Heart left ventricle (tissue), 16 donors: ENCODE results near the gene CYTH1. TPM values are rescaled to one million over a fixed set of nuclear protein-coding genes. Genes with fewer than 3 reads are reported as not detected.

Source experiments
- ATAC-seq, 4 donors: fragments of 200-7000 bp; cut with Tn5 transposase; one replicate each; pipeline ENCODE4 v1.9.1; 2020 to 2022; ENCODE audit warnings: moderate library complexity in 4 of 4, mild to moderate bottlenecking in 3 of 4, moderate number of reproducible peaks in 1 of 4
- DNase-seq, 5 donors: peaks; one replicate each; pipeline ENCODE4 v3.0.0-alpha.2; 2020
- H3K27ac ChIP-seq, 12 donors: fragments of 200-600 bp; sonication (generic) in 4 of 12; one replicate each; pipeline versions ENCODE4 v1.5.0 to v1.8.0; 2016 to 2022; ENCODE audit warnings: mild to moderate bottlenecking in 2 of 12
- H3K27me3 ChIP-seq, 9 donors: fragments of 200-600 bp; sonication (generic) in 2 of 9; one replicate each; pipeline versions ENCODE4 v1.5.1 to v1.8.0; 2016 to 2022; ENCODE audit warnings: mild to moderate bottlenecking in 3 of 9
- H3K36me3 ChIP-seq, 9 donors: fragments of 200-600 bp; sonication (generic) in 2 of 9; one replicate each; pipeline versions ENCODE4 v1.5.0 to v1.8.0; 2018 to 2022; ENCODE audit warnings: mild to moderate bottlenecking in 2 of 9
- H3K4me1 ChIP-seq, 12 donors: fragments of 200-600 bp; sonication (generic) in 4 of 12; one replicate each; pipeline versions ENCODE4 v1.5.0 to v1.8.0; 2016 to 2022; ENCODE audit warnings: mild to moderate bottlenecking in 3 of 12
- H3K4me3 ChIP-seq, 12 donors: fragments of 200-600 bp; sonication (generic) in 4 of 12; one replicate each; pipeline versions ENCODE4 v1.5.0 to v1.8.0; 2017 to 2022; ENCODE audit warnings: mild to moderate bottlenecking in 9 of 12, moderate library complexity in 4 of 12
- H3K9me3 ChIP-seq, 12 donors: fragments of 200-600 bp; sonication (generic) in 4 of 12; one replicate each; pipeline versions ENCODE4 v1.5.0 to v1.8.0; 2016 to 2022; ENCODE audit warnings: mild to moderate bottlenecking in 1 of 12
- POLR2A ChIP-seq, 2 donors: fragments of 450-650 bp; IDR thresholded peaks; one replicate each; pipeline ENCODE4 v1.6.1; 2017; ENCODE audit warnings: antibody characterized with exemption in 2 of 2, mild to moderate bottlenecking in 2 of 2, moderate library complexity in 2 of 2
- WGBS, 4 donors: extraction: QIAGEN DNeasy Blood & Tissue Kit in 2 of 4; methylation state at CpG; one replicate each; pipeline versions ENCODE4 v1.1.5 to v1.1.7; 2013 to 2018; 5-methylcytosine and 5-hydroxymethylcytosine counted together
- intact Hi-C, 10 donors: fragments of 100-400 bp; cut with DNase I; formaldehyde crosslinking; loops; one replicate each; pipeline versions ENCODE4 v1.11.1 to v1.14.2; 2022
- polyA plus RNA-seq, 2 donors: library from polyadenylated mRNA; stranded (reverse); fragments of 200-250 nt; gene quantifications; one replicate each; pipeline ENCODE4 v1.2.3, GENCODE V29; 2013
- total RNA-seq, 9 donors: library from RNA; depleted of rRNA in 2 of 9; stranded (reverse); fragments of >200 nt in 2 of 9; fragmentation: NEBNext Ultra II Directional in 3 of 9; extraction: Animal tissue kit (Norgen Biotek cat#: 25700) in 3 of 9; gene quantifications; one replicate each; pipeline versions ENCODE4 v1.1.0 to v1.2.4, GENCODE V29; 2016 to 2023
- TF ChIP-seq, protein P1 (sequence below), 12 donors: fragments of 200-600 bp; sonication (generic) in 4 of 12; IDR thresholded peaks; one replicate each; pipeline versions ENCODE4 v1.5.0 to v1.8.0; 2018 to 2022; ENCODE audit warnings: antibody characterized with exemption in 12 of 12, mild to moderate bottlenecking in 5 of 12
- donor health status: ischemic (EF 13 %, LVEDD 7.1; RV severe dilation, severe dysfunction).
- donor health status: healthy with polysubstance abuse.
- donor health status: DM: no; HTN: yes; CAD: no.
- donor health status: DM: no; HTN: no; CAD: no.
- donor health status: ischemic (EF 25% LVEDD 6.9; RV normal size, moderate dysfunction).
- donor health status: ischemic (EF 25% LVEDD 5.7; RV mildly dilated, moderate dysfunction).
- donor health status: healthy.
- donor health status: DM: yes; HTN: yes; CAD: no.
- donor health status: ischemic (EF 35%, LVEDD 5.7; RV mildly dilated, moderate dysfunction).
- donor health status: nonischemic (EF 11% LVEDD 7.7; RV severe dilation, severe dysfunction).
- donor health status: DM: yes; HTN: yes; CAD: no.
- donor health status: PGD.
- donor health status: ischemic (EF 29% LVEDD 5.4; RV normal size, mild dysfunction).
- donor health status: nonischemic (EF 23%, LVEDD 6.1; RV moderate dilation, normal function).

The CYTH1 gene
- total and polyA plus RNA-seq, 11 donors: 20.0 to 59.1 (median 30.9) TPM

DNA sequence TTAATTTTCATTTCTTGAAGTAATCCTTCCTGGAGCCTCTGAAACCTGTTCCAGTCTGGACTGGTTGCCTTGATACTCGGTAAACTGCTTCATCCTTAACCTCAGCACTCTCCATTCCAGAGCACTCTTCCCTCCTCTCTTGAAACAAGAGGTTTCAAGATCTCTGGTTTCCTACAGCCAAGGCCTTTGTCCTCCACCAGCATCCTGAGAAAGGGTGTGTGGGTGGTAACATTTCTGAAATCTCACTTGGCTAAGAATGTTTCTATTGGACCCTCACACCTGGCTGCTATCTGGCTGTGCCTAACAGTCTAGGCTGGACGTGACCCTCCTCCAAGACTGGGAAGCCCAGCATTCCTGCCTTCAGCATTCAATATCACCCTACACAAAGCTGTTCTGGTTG, 99.7 kb downstream of the CYTH1 start:
- TF ChIP-seq POLR2A (IDR thresholded peaks at IDR 0.05): no peak
- TF ChIP-seq, protein P1, sequence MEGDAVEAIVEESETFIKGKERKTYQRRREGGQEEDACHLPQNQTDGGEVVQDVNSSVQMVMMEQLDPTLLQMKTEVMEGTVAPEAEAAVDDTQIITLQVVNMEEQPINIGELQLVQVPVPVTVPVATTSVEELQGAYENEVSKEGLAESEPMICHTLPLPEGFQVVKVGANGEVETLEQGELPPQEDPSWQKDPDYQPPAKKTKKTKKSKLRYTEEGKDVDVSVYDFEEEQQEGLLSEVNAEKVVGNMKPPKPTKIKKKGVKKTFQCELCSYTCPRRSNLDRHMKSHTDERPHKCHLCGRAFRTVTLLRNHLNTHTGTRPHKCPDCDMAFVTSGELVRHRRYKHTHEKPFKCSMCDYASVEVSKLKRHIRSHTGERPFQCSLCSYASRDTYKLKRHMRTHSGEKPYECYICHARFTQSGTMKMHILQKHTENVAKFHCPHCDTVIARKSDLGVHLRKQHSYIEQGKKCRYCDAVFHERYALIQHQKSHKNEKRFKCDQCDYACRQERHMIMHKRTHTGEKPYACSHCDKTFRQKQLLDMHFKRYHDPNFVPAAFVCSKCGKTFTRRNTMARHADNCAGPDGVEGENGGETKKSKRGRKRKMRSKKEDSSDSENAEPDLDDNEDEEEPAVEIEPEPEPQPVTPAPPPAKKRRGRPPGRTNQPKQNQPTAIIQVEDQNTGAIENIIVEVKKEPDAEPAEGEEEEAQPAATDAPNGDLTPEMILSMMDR (IDR thresholded peaks at IDR 0.05): no peak
- intact Hi-C loops: no loop called here
- Histone ChIP-seq H3K27me3 (no peaks in the 10 kb centered on the region), H3K4me3 (no peak overlapping the region), H3K4me1 (peaks cover 0 to 10% (median 0%) of the 10 kb centered on the region in 12 donors), H3K9me3 (no peaks in the 10 kb centered on the region), H3K27ac (no peak overlapping the region), H3K36me3 (peaks cover 0 to 93% (median 65%) of the 10 kb centered on the region in 9 donors)
- WGBS, 4 donors: 84 to 93% (median 88%) methylated on average over 2 of the region's 2 CpGs
- no peak for DNase-seq
- no peak for ATAC-seq

DNA sequence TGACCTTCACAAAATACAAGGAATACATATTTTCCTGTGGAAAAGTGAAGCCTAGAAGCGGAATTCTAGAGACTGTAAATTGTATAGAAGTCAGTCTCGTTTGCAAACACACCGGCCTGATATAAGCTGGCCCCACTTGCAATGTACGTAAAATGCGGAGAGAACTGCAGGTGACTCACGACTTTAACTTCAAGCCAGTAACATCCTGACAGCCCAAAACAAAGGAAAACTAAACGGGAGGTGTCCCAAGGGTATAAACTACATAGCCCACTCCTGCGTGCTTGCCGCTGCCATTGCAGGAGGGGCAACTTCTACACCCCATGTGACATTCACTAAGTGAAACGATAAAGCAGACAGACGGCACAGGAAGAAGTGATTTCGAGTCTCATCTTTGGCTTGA, 101.6 kb downstream of the CYTH1 start:
- peak in 1 of 4 donors; percentile 17 for ATAC-seq
- Histone ChIP-seq H3K9me3 (no peaks in the 10 kb centered on the region), H3K4me3 (no peak overlapping the region), H3K27me3 (no peaks in the 10 kb centered on the region), H3K27ac (peak overlapping the region in 2 of 12 donors; percentile 15 to 19), H3K36me3 (peaks cover 0 to 93% (median 71%) of the 10 kb centered on the region in 9 donors), H3K4me1 (peaks cover 0 to 10% (median 0%) of the 10 kb centered on the region in 12 donors)
- intact Hi-C loops: no loop called here
- WGBS, 4 donors: 74 to 81% (median 75%) methylated on average over 12 of the region's 12 CpGs
- no peak for DNase-seq
- TF ChIP-seq, protein P1 (IDR thresholded peaks at IDR 0.05): no peak
- no peak for TF ChIP-seq POLR2A (IDR thresholded peaks at IDR 0.05)

DNA sequence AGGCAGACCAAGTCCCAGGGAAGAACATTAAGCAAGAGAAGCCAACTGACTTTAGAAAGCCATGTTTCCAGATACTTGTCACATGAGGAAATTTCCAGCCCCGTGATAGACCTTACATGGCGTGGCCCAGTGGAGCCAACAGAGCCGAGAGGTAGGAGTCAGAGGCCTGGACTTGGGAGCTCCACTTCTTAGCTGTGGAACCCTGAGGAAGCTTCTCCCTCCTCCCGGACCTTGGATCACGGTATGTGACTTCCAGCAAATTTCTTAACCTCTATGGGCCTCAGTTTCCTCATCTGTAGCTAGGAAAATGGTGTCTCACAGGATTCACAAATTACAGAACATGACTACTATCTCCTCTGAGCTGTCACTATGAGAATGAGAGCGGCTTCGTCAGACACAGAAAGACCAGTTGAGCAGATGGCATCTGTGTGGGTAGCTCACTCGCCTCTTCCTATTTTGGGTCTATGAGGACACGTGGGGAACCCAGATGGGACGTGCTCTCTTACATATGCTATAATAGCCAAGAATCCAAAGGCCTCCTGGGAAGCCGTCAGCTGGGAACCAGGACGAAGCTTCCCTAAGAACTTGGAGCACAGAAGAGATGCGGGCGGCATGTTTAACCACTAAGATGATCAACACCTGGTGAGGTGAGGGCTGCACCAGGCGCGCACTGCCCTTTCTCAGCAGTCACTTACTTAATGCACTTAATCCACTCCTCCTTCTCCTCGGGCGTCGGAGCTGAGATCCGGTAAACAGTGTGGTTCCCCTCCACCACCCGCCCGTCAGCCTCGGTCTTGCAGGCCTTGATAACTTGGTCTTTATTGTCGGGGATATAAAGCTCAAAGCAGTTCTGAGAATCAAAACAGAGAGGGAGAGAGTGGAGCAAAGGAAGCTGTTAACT, 102.3 kb downstream of the CYTH1 start:
- H3K27ac ChIP-seq: no peak overlapping the region
- intact Hi-C loops: no loop called here
- ATAC-seq (no peak), DNase-seq (no peak)
- H3K4me1 ChIP-seq: peaks cover 0 to 10% (median 0%) of the 10 kb centered on the region in 12 donors
- TF ChIP-seq POLR2A (IDR thresholded peaks at IDR 0.05): no peak
- TF ChIP-seq, protein P1 (IDR thresholded peaks at IDR 0.05): no peak
- WGBS, 4 donors: 91 to 96% (median 94%) methylated on average over 24 of the region's 24 CpGs
- H3K4me3 ChIP-seq: no peak overlapping the region
- no peaks in the 10 kb centered on the region for H3K9me3 ChIP-seq
- H3K27me3 ChIP-seq: no peaks in the 10 kb centered on the region
- H3K36me3 ChIP-seq: peaks cover 0 to 93% (median 74%) of the 10 kb centered on the region in 9 donors

DNA sequence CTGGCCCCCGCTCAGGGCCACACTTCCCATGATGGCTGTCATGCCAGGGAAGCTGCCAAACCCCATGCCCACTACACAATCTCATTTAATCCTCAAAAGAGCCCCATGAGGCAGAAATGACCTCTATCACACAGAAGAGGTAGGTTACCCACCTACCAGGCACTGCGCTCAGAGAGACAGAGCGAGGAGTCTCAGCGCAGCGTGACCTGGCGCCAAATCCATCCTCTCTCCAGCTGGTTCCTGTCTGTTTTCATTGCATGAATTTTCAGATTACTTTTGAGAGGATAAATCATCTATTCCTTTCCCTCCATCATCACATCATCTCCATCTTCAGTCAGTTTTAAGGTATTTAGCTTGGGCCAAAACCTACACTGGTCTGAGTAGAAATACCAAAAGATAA, 103.4 kb downstream of the CYTH1 start:
- H3K36me3 ChIP-seq: peaks cover 0 to 93% (median 76%) of the 10 kb centered on the region in 9 donors
- ATAC-seq (no peak), DNase-seq (no peak)
- no peaks in the 10 kb centered on the region for H3K9me3 ChIP-seq
- TF ChIP-seq POLR2A (IDR thresholded peaks at IDR 0.05): no peak
- H3K27me3 ChIP-seq: no peaks in the 10 kb centered on the region
- intact Hi-C loops: no loop called here
- H3K27ac ChIP-seq: no peak overlapping the region
- WGBS, 4 donors: 97 to 100% (median 98%) methylated on average over 6 of the region's 6 CpGs
- peaks cover 0 to 10% (median 0%) of the 10 kb centered on the region in 12 donors for H3K4me1 ChIP-seq
- no peak overlapping the region for H3K4me3 ChIP-seq
